Activated T-helper 9 cell treated with anti-CD3 and anti-CD28 coated beads, Interleukin-2, amount 50 U/mL, for 16 hours (primary cell): ENCODE data around the gene OR10T2.
"Not testable (repeated sequence)": the region's sequence is repeated elsewhere in the genome, so short reads cannot be mapped to it uniquely, and the experiment has no call there.

Experiments used
- DNase-seq: peaks from one replicate; pipeline ENCODE4 v3.0.0-alpha.2; 2020; ENCODE audit warnings: low read depth

Gene OR10T2, protein sequence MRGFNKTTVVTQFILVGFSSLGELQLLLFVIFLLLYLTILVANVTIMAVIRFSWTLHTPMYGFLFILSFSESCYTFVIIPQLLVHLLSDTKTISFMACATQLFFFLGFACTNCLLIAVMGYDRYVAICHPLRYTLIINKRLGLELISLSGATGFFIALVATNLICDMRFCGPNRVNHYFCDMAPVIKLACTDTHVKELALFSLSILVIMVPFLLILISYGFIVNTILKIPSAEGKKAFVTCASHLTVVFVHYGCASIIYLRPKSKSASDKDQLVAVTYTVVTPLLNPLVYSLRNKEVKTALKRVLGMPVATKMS

GRCh38 chr1:158398818-158399514 is at the start of gene OR10T2:
OR10T2 (minus strand) TSS chr1:158399466; CDS start chr1:158399466, 0 bp downstream.
- no peak for DNase-seq

DNA sequence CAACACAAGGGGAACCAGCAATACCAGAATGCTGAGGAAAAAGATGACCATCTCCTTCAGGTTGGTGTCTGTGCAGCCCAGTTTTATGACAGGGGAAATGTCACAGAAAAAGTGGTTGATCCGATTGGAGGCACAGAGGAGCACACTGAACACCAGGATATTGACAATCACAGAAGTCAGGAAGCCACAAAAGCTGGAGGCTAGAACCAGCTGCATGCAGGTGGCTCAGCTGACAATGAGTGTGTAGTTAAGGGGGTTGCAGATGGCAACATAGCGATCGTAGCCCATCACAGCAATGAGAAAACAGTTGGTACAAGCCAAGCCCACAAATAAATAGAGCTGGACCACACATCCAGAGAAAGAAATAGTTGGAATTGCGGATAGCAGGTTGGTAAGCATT is 46.1 kb upstream of the OR10T2 start:
- DNase-seq = no peak

DNA sequence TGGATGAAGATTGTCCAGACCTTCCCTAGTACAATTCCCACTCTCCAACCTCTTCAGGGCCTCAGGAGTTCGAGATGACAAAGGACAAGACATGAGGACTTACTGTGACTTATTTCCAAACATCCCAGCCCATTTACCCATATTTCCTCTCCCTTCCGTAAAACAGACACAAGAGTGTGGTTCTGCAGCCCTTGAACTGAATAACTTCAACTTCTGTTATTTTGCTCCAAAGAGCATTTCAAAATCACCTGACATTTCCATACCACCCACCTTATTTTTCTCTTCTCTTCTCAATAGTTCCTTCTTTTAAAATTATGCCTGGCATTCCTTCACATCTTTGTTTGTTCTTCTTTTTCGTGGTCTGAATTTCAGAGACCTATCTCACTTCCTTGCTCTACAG is 35.5 kb upstream of the OR10T2 start:
- DNase-seq = no peak

GRCh38 chr1:158430163-158430562 is 30.9 kb upstream of the OR10T2 start:
- not testable (repeated sequence) for DNase-seq

DNA sequence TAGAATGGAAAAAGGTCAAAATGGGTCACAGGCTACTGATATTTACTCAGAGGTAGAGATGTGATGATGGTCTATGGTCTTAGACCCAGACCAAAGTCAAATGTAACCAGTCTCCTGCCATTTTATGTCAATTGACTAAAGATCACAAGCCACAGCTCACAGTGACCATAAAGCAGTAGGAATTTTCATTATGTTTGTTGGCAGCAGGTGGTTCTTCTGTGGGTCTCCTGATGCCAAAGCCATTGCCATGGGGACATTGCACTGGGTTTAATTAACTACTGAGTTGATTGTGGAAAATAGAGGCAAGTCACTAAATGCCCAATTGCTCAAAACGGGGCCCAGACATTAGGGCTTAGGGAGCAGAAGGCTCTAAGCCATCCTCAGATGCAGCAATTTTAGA is 26.9 kb upstream of the OR10T2 start, which contains the start of gene OR10K2:
Gene OR10K2, minus strand, starts transcription at position 101 of the 400 bp plus-strand sequence. CDS start 5,371 bp downstream, outside the sequence.
- DNase-seq = no peak

GRCh38 chr1:158425027-158425426 is 25.8 kb upstream of the OR10T2 start:
- DNase-seq = no peak

DNA sequence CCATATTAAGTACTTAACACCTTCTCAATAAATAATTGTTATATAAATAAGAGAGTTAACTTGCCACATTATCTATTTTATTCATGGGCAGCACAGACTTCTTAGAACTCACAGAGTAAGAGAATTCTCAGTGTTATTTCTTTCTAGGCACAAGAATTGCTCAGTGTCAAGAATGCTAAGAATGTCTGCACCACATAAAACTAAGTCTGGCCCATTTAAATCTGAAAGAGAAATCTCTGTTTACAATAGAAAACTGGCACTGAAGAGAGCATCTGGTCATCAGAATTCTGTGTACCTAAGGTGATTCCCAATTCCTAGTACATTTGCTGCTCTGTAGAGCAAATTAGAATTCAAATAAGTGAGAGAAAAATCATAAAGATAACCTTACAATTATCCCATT is 22.9 kb upstream of the OR10T2 start:
- no peak for DNase-seq

- DNase-seq = no peak
Observed at GRCh38 chr1:158417586-158417985, 18.3 kb upstream of the OR10T2 start.

GRCh38 chr1:158414651-158415345 is 15.5 kb upstream of the OR10T2 start:
- DNase-seq = no peak

- no peak for DNase-seq
Observed at GRCh38 chr1:158407092-158407491, 7.8 kb upstream of the OR10T2 start.

DNA sequence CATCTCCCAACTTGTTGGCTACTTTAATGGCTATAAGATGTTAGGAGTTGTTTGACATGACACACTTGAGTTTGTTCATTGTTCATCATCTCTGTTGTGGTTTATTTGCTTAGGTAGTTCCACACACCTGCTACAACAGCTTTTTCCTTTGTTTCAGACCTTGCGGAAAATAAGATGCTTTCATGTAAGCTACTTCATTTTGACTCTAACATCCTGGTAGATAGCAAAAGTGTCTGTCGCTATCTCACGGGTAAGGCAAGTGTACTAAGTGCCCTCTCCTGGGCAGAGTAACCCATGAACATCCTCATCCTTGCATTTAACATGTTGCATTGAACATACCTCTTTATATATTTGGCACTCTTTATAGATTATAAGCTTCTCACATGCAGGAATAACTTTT is 1.6 kb upstream of the OR10T2 start:
- DNase-seq = no peak

- no peak for DNase-seq
Observed at GRCh38 chr1:158396646-158397045, 2.6 kb downstream of the OR10T2 start.

DNA sequence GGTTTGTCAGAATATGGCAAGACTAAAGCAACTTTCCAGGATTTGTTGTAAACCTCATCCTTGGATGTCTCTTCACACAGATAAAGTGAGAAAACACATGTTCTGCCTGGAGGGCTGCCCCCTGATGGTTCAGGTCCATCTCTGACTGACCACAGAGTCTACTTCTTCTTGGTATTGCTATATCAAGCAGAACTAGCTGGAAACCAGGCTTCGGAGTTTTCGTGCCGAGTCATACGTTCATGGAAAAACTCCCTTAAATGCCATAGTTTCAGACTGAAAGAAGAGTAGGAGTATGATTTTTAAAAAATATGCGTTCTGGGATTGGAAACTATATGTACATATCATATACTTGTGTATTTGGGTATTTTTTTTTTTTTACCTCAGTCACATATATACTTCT is 5.8 kb downstream of the OR10T2 start:
- no peak for DNase-seq

GRCh38 chr1:158391099-158391498 is 8.2 kb downstream of the OR10T2 start:
- no peak for DNase-seq

DNA sequence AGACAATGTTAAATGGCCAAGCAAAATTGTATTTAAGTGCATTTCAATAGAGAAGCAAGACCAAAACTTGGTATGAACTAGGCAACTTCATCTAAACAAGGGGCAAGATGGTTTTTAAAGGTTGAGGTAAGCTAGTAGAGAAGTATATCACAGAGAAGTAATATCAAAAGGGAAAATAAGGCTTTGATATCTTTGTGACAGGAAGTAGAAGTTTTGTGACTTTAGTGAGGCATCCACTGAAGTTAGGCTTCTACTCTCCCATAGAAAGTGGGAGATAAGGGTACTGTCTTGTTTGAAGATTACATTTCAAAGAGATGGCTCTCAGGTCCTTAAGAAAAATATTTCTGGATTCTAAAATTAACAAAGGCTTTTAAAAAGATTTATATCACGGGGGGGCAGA is 8.9 kb downstream of the OR10T2 start:
- no peak for DNase-seq

GRCh38 chr1:158374860-158375259 is 24.4 kb downstream of the OR10T2 start:
- DNase-seq = no peak

GRCh38 chr1:158374101-158374500 is 25.2 kb downstream of the OR10T2 start:
- DNase-seq = not testable (repeated sequence)

GRCh38 chr1:158371188-158371953 is 27.9 kb downstream of the OR10T2 start:
- no peak for DNase-seq

DNA sequence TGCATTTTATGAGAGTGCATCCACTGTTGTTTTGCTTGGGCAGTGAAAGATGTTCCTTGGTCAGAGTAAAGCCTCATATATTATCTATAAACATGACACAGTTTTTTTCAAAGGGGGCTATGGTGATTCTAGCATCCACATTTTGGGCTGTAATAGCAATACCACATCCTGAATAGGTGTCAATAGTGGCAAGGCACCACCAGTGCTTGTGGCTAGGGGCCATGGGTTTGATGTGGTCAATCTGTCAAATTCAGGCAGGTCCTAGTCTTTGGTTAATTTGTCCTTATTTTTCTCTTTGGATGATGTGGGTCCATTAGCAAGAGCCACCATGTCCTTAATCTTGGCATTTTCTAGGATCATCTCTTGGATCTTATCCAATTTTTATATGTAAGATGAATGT is 32.5 kb downstream of the OR10T2 start:
- DNase-seq = no peak

DNA sequence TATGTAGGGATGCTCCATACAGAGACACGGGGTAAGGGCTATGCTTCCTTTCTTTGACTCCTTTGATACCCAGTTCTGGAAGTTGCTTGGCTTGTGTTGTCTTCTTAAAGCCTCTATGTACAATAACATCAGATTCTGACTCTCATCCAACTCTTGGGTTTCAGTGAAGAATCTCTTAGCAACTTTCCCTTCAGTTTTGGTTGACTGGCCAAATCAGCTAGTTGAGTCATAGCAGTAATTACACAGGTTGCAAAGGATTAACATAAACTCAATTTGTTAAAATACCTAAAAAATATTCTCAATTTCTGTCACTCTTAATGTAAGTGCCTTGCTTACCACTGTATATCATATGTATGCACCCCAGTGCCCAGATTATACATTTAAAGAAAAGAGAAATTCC is 36.3 kb downstream of the OR10T2 start:
- DNase-seq = no peak

- DNase-seq = no peak
Observed at GRCh38 chr1:158362482-158362881, 36.8 kb downstream of the OR10T2 start.

GRCh38 chr1:158357441-158357840 is 41.8 kb downstream of the OR10T2 start:
- no peak for DNase-seq
